GM12892 (cell line): ENCODE measurements around the gene FAM98C.

ENCODE experiments used
- POLR2A ChIP-seq: IDR thresholded peaks from 2 replicates; pipeline ENCODE4 v1.6.1; 2011; ENCODE audit warnings: low read depth, low read length, control low read depth
- POLR2AphosphoS5 ChIP-seq: IDR thresholded peaks from 2 replicates; pipeline ENCODE4 v1.6.1; 2011; ENCODE audit warnings: low read depth, low read length, control low read depth
- TAF1 ChIP-seq: IDR thresholded peaks from 2 replicates; pipeline ENCODE4 v1.6.1; 2011; ENCODE audit warnings: low read depth, mild to moderate bottlenecking, control low read depth, low read length, borderline replicate concordance

DNA sequence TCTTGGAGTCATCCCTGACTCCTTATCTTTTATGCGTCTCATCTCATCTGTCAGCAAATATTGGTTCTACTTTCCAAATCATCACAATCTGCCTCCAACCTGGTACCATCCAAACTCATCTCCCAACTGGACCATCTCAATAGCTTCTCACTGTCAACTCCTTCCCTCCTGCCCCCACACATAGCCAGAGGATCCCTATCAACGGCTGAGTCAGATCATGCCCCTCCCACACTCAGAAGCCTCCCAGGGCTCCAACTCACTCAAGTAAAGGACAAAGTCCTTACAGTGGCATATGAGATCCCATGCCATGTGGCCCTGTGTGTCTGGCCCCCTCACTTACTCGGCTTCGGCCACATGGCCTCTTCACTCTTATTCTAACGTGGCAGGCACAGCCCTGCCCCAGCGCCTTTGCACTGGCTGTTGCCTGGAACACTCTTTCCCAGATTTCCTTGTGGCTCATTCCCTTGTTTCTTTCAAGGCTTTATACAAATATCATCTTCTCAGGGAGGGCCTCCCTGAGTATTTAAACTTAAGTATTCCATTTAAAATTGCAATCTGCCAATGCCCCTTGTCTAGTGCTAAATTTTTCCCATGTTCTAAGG lies 10.1 kb upstream of the FAM98C start:
- no peak for TF ChIP-seq POLR2AphosphoS5
- TF ChIP-seq POLR2A: no peak
- no peak for TF ChIP-seq TAF1
